Umbilical cord (tissue), 2 donors: Measurements from ENCODE around the gene VMAC. TPM values are rescaled to one million over a fixed set of nuclear protein-coding genes. Genes with fewer than 3 reads are reported as not detected.

Source experiments
- DNase-seq: peaks from one replicate; pipeline ENCODE4 v3.0.0-alpha.2; 2015; ENCODE audit warnings: low spot score
- total RNA-seq: library from RNA; depleted of rRNA; stranded (reverse); fragments of >200 nt; gene quantifications from one replicate; pipeline ENCODE4 v1.2.3, GENCODE V29; 2014; ENCODE audit warnings: low replicate concordance; ENCODE audit not compliant: insufficient read depth

VMAC gene
- total RNA-seq, 1 donor from 2014 or later = 9.1 TPM

GRCh38 chr19:5952193-5953029 lies 47.7 kb downstream of the VMAC start:
- DNase-seq = no peak

- DNase-seq = no peak
These were observed 48.4 kb downstream of the VMAC start for GRCh38 chr19:5953030-5953589.

- DNase-seq = no peak
These were observed 49.1 kb downstream of the VMAC start for GRCh38 chr19:5953680-5954213.

- DNase-seq = no peak
These were observed 49.6 kb downstream of the VMAC start for GRCh38 chr19:5954293-5954692.

GRCh38 chr19:5955636-5955935 lies 50.9 kb downstream of the VMAC start:
- no peak for DNase-seq

- no peak for DNase-seq
These were observed 51.7 kb downstream of the VMAC start for GRCh38 chr19:5956323-5956722.

- DNase-seq = no peak
These were observed 52.1 kb downstream of the VMAC start for GRCh38 chr19:5956728-5957127.

GRCh38 chr19:5957170-5957569 lies 52.5 kb downstream of the VMAC start:
- DNase-seq = no peak

GRCh38 chr19:5958074-5958850 lies 53.6 kb downstream of the VMAC start:
- DNase-seq = no peak

GRCh38 chr19:5958851-5959122 lies 54.1 kb downstream of the VMAC start:
- no peak for DNase-seq

- DNase-seq = no peak
These were observed 54.8 kb downstream of the VMAC start for GRCh38 chr19:5959260-5960004.

Other genes with a start within 250 kb of the VMAC start
- gene MICOS13, start 224.4 kb upstream of the VMAC start, total RNA-seq = 18.8 TPM
- 14.9 TPM for gene HSD11B1L, start 223.8 kb upstream of the VMAC start, total RNA-seq
- gene RPL36, start 214.6 kb upstream of the VMAC start, total RNA-seq = 530 TPM
- gene LONP1, start 184.7 kb upstream of the VMAC start, total RNA-seq = 32.5 TPM
- gene CATSPERD, start 184.2 kb upstream of the VMAC start, total RNA-seq = not detected
- gene PRR22, start 120.1 kb upstream of the VMAC start, total RNA-seq = 3.4 TPM
- gene DUS3L, start 113.7 kb upstream of the VMAC start, total RNA-seq = 164 TPM
- gene NRTN, start 99.8 kb upstream of the VMAC start, total RNA-seq = 0.72 TPM
- 1.7 TPM for gene FUT6, start 65.2 kb upstream of the VMAC start, total RNA-seq
- gene FUT3, start 53.4 kb upstream of the VMAC start, total RNA-seq = 4.8 TPM
- not detected for gene FUT5, start 34.3 kb upstream of the VMAC start, total RNA-seq
- 245 TPM for gene NDUFA11, start 1.1 kb upstream of the VMAC start, total RNA-seq
- gene CAPS, start 9.4 kb downstream of the VMAC start, total RNA-seq = 30.8 TPM
- gene RANBP3, start 73.3 kb downstream of the VMAC start, total RNA-seq = 38.8 TPM
- gene RFX2, start 205.6 kb downstream of the VMAC start, total RNA-seq = 15.4 TPM
- gene ACSBG2, start 230.8 kb downstream of the VMAC start, total RNA-seq = not detected